Lower lobe of right lung (tissue), 2 donors: ENCODE measurements around the gene RAB6B. TPM values are rescaled to one million over a fixed set of nuclear protein-coding genes. Genes with fewer than 3 reads are reported as not detected.

Experiments used
- ATAC-seq, 2 donors: fragments of 200-7000 bp; cut with Tn5 transposase; one replicate each; pipeline ENCODE4 v1.9.1; 2020 to 2022; ENCODE audit warnings: mild to moderate bottlenecking in 2 of 2, moderate library complexity in 2 of 2
- DNase-seq: peaks from one replicate; pipeline ENCODE4 v3.0.0-alpha.2; 2020
- H3K27ac ChIP-seq: fragments of 200-600 bp; one replicate; pipeline ENCODE4 v1.8.0; 2022
- H3K27me3 ChIP-seq: fragments of 200-600 bp; one replicate; pipeline ENCODE4 v1.8.0; 2022; ENCODE audit warnings: low read depth
- H3K36me3 ChIP-seq: fragments of 200-600 bp; one replicate; pipeline ENCODE4 v1.8.0; 2022; ENCODE audit warnings: mild to moderate bottlenecking
- H3K4me1 ChIP-seq: fragments of 200-600 bp; one replicate; pipeline ENCODE4 v1.8.0; 2022
- H3K4me3 ChIP-seq: fragments of 200-600 bp; one replicate; pipeline ENCODE4 v1.8.0; 2022; ENCODE audit warnings: mild to moderate bottlenecking
- H3K9me3 ChIP-seq: fragments of 200-600 bp; one replicate; pipeline ENCODE4 v1.8.0; 2022
- CTCF ChIP-seq: fragments of 200-600 bp; IDR thresholded peaks from one replicate; pipeline ENCODE4 v1.8.0; 2022; ENCODE audit warnings: antibody characterized with exemption, mild to moderate bottlenecking
- intact Hi-C: fragments of 100-400 bp; cut with DNase I; formaldehyde crosslinking; loops from one replicate; pipeline ENCODE4 v1.11.0; 2022
- total RNA-seq: library from RNA; stranded (reverse); fragmentation: NEBNext Ultra II Directional; extraction: Animal tissue kit (Norgen Biotek cat#: 25700); gene quantifications from one replicate; pipeline ENCODE4 v1.2.1, GENCODE V29; 2021
- donor health status: DM: no; HTN: yes; CAD: no; lungs with severe emphysema.

The RAB6B gene
- total RNA-seq, 1 donor from 2014 or later, result 5.5 TPM

- Histone ChIP-seq H3K9me3 (peaks cover 4% of the 10 kb centered on the region), H3K4me3 (no peak overlapping the region), H3K36me3 (no peaks in the 10 kb centered on the region), H3K27ac (no peak overlapping the region), H3K4me1 (no peaks in the 10 kb centered on the region), H3K27me3 (no peaks in the 10 kb centered on the region)
- TF ChIP-seq CTCF, result no peak
- intact Hi-C loops, result no loop called here
- no peak for ATAC-seq
- DNase-seq, result no peak
Measured at GRCh38 chr3:133882986-133883586, 12.6 kb downstream of the RAB6B start.

GRCh38 chr3:133881939-133882825 is 13.5 kb downstream of the RAB6B start:
- intact Hi-C loops, result no loop called here
- no peaks in the 10 kb centered on the region for H3K27me3 ChIP-seq
- DNase-seq, result no peak
- no peak for TF ChIP-seq CTCF
- no peak overlapping the region for H3K4me3 ChIP-seq
- no peak for ATAC-seq
- no peak overlapping the region for H3K27ac ChIP-seq
- H3K4me1 ChIP-seq, result no peaks in the 10 kb centered on the region
- no peaks in the 10 kb centered on the region for H3K36me3 ChIP-seq
- H3K9me3 ChIP-seq, result peaks cover 4% of the 10 kb centered on the region

GRCh38 chr3:133881492-133881891 is 14.2 kb downstream of the RAB6B start:
- H3K4me1 ChIP-seq, result no peaks in the 10 kb centered on the region
- no peaks in the 10 kb centered on the region for H3K36me3 ChIP-seq
- peaks cover 4% of the 10 kb centered on the region for H3K9me3 ChIP-seq
- ATAC-seq (no peak), DNase-seq (no peak)
- H3K27me3 ChIP-seq, result no peaks in the 10 kb centered on the region
- no peak overlapping the region for H3K27ac ChIP-seq
- no peak overlapping the region for H3K4me3 ChIP-seq
- intact Hi-C loops, result no loop called here
- no peak for TF ChIP-seq CTCF

GRCh38 chr3:133880886-133881455 is 14.7 kb downstream of the RAB6B start:
- TF ChIP-seq CTCF, result no peak
- Histone ChIP-seq H3K4me1 (no peaks in the 10 kb centered on the region), H3K36me3 (no peaks in the 10 kb centered on the region), H3K4me3 (no peak overlapping the region), H3K27me3 (no peaks in the 10 kb centered on the region), H3K9me3 (peaks cover 4% of the 10 kb centered on the region), H3K27ac (no peak overlapping the region)
- intact Hi-C loops, result no loop called here
- ATAC-seq (no peak), DNase-seq (no peak)

- Histone ChIP-seq H3K36me3 (no peaks in the 10 kb centered on the region), H3K4me3 (no peak overlapping the region), H3K27ac (no peak overlapping the region), H3K27me3 (no peaks in the 10 kb centered on the region), H3K9me3 (peaks cover 4% of the 10 kb centered on the region), H3K4me1 (no peaks in the 10 kb centered on the region)
- TF ChIP-seq CTCF, result no peak
- no peak for ATAC-seq
- no peak for DNase-seq
- intact Hi-C loops, result no loop called here
Measured at GRCh38 chr3:133880287-133880686, 15.4 kb downstream of the RAB6B start.
